Gastroesophageal sphincter (tissue), 3 donors: ENCODE data around the gene SMC1A.

Experiments used
- CTCF ChIP-seq, 4 experiments: fragments of 200-600 bp in 2 of 4; fragments of 450-650 bp in 2 of 4; sonication (generic) in 1 of 4; IDR thresholded peaks; one replicate each; pipeline ENCODE4 v1.5.1; 2017 to 2019; ENCODE audit warnings: antibody characterized with exemption in 4 of 4, mild to moderate bottlenecking in 2 of 4, moderate library complexity in 2 of 4
- EP300 ChIP-seq: sonication (generic); formaldehyde crosslinking; IDR thresholded peaks from one replicate; pipeline ENCODE4 v1.6.1; 2017; ENCODE audit warnings: antibody characterized with exemption, mild to moderate bottlenecking
- POLR2A ChIP-seq, 2 donors: fragments of 450-650 bp; IDR thresholded peaks; one replicate each; pipeline ENCODE4 v1.6.1; 2017; ENCODE audit warnings: antibody characterized with exemption in 2 of 2, mild to moderate bottlenecking in 2 of 2, moderate library complexity in 1 of 2
- POLR2AphosphoS5 ChIP-seq: sonication (generic); formaldehyde crosslinking; IDR thresholded peaks from one replicate; pipeline ENCODE4 v1.6.1; 2017; ENCODE audit warnings: antibody characterized with exemption

GRCh38 chrX:53440101-53440500 lies 17.6 kb upstream of the SMC1A start:
- TF ChIP-seq POLR2A (IDR thresholded peaks at IDR 0.05) (no peak), CTCF (IDR thresholded peaks at IDR 0.05) (no peak), EP300 (no peak), POLR2AphosphoS5 (no peak)
